H1 (cell line): ENCODE measurements around the gene ACOT7. TPM values are rescaled to one million over a fixed set of nuclear protein-coding genes. Genes with fewer than 3 reads are reported as not detected.

ENCODE experiments used
- CTCF ChIA-PET: fragments of 300-600 bp; sonication (Branson Sonifier 250); formaldehyde crosslinking; loops from one replicate; lab custom pipeline; 2021; ENCODE audit not compliant: partially characterized antibody; lab: Charles Lee
- POLR2A ChIA-PET: fragments of 300-600 bp; sonication (Branson Sonifier 250); formaldehyde crosslinking; loops from one replicate; lab custom pipeline; 2021; ENCODE audit warnings: inconsistent platforms; ENCODE audit not compliant: partially characterized antibody; lab: Charles Lee
- DNase-seq, 2 experiments: peaks; one replicate each; pipeline versions ENCODE4 v3.0.0 to v3.0.0-alpha.2; 2010 to 2022; ENCODE audit warnings: low spot score in 2 of 2, low read depth in 1 of 2, mixed read lengths in 1 of 2
- FAIRE-seq: peaks from 2 replicates; lab custom pipeline; 2011; peaks lifted over from hg19 to GRCh38; lab: Jason Lieb, UNC
- H2AFZ ChIP-seq: 2 replicates; pipeline ENCODE4 v1.8.1; 2012; ENCODE audit warnings: low read length, inconsistent platforms
- H2AK5ac ChIP-seq: 2 replicates; pipeline ENCODE4 v1.6.1; 2013; ENCODE audit warnings: low read depth, low read length
- H2BK120ac ChIP-seq: replicated peaks from 2 replicates; pipeline ENCODE3; 2013; ENCODE audit warnings: low read depth, low read length, inconsistent platforms
- H2BK12ac ChIP-seq: 2 replicates; pipeline ENCODE4 v1.6.1; 2013; ENCODE audit warnings: low read depth, low read length
- H2BK15ac ChIP-seq: 2 replicates; pipeline ENCODE4 v1.6.1; 2013; ENCODE audit warnings: low read length
- H2BK20ac ChIP-seq: 2 replicates; pipeline ENCODE4 v1.6.1; 2013; ENCODE audit warnings: low read length
- H2BK5ac ChIP-seq: 2 replicates; pipeline ENCODE4 v1.6.1; 2013; ENCODE audit warnings: low read depth, low read length
- H3K14ac ChIP-seq: 2 replicates; pipeline ENCODE4 v1.6.1; 2013; ENCODE audit warnings: inconsistent platforms; ENCODE audit not compliant: insufficient read length
- H3K18ac ChIP-seq: 2 replicates; pipeline ENCODE4 v1.6.1; 2013; ENCODE audit warnings: low read length; ENCODE audit errors: extremely low read depth
- H3K23ac ChIP-seq: 2 replicates; pipeline ENCODE4 v1.6.1; 2013; ENCODE audit warnings: inconsistent platforms; ENCODE audit not compliant: insufficient read length
- H3K23me2 ChIP-seq: 2 replicates; pipeline ENCODE4 v1.6.1; 2013; ENCODE audit warnings: low read depth, low read length
- H3K27ac ChIP-seq: 2 replicates; pipeline ENCODE4 v1.6.1; 2011; ENCODE audit warnings: low read depth, low read length, inconsistent platforms
- H3K27me3 ChIP-seq, 4 experiments: replicated peaks in 1 of 4; 1 replicate in 1 of 4; 2 replicates in 3 of 4; pipeline versions ENCODE4 v1.6.1 to v1.8.1; 2011 to 2013; ENCODE audit warnings: low read length in 3 of 4, mild to moderate bottlenecking in 3 of 4, inconsistent platforms in 2 of 4, mixed read lengths in 2 of 4, moderate library complexity in 1 of 4; ENCODE audit not compliant: control insufficient read depth in 3 of 4, insufficient read depth in 3 of 4; ENCODE audit errors: extremely low read depth in 1 of 4
- H3K36me3 ChIP-seq, 4 experiments: 2 replicates each; pipeline versions ENCODE4 v1.6.1 to v1.8.1; 2011 to 2013; ENCODE audit warnings: mild to moderate bottlenecking in 4 of 4, low read length in 3 of 4, moderate library complexity in 2 of 4, control low read depth in 1 of 4, inconsistent platforms in 1 of 4; ENCODE audit not compliant: insufficient read depth in 4 of 4, control insufficient read depth in 2 of 4
- H3K4ac ChIP-seq: replicated peaks from 2 replicates; pipeline ENCODE3; 2013; ENCODE audit warnings: low read length, low read depth, mixed read lengths, inconsistent platforms; ENCODE audit not compliant: insufficient read length
- H3K4me1 ChIP-seq, 4 experiments: replicated peaks in 1 of 4; 1 replicate in 1 of 4; 2 replicates in 3 of 4; pipeline versions ENCODE4 v1.6.1 to v1.8.1; 2011 to 2013; ENCODE audit warnings: low read length in 3 of 4, inconsistent platforms in 2 of 4, mixed read lengths in 1 of 4; ENCODE audit not compliant: insufficient read depth in 4 of 4, control insufficient read depth in 3 of 4
- H3K4me2 ChIP-seq, 2 experiments: 2 replicates each; pipeline versions ENCODE4 v1.6.1 to v1.8.1; 2011 to 2013; ENCODE audit warnings: low read depth in 2 of 2, low read length in 2 of 2, control low read depth in 1 of 2, inconsistent platforms in 1 of 2, mild to moderate bottlenecking in 1 of 2; ENCODE audit not compliant: insufficient read depth in 1 of 2
- H3K4me3 ChIP-seq, 4 experiments: fragments of 200-600, 300-600 bp in 1 of 4; sonication (generic), shearing (Covaris generic), sonication (Bioruptor Twin) in 1 of 4; 2 replicates each; pipeline versions ENCODE4 v1.5.1 to v1.8.1; 2011 to 2016; ENCODE audit warnings: low read length in 4 of 4, low read depth in 3 of 4, control low read depth in 2 of 4, inconsistent platforms in 2 of 4, mild to moderate bottlenecking in 2 of 4, mixed read lengths in 1 of 4, moderate library complexity in 1 of 4; ENCODE audit not compliant: insufficient read depth in 2 of 4; ENCODE audit errors: extremely low read depth in 1 of 4
- H3K56ac ChIP-seq: replicated peaks from 2 replicates; pipeline ENCODE3; 2013; ENCODE audit warnings: low read depth, mild to moderate bottlenecking, mixed read lengths, low read length, inconsistent platforms; ENCODE audit not compliant: insufficient read length
- H3K79me1 ChIP-seq: 2 replicates; pipeline ENCODE4 v1.6.1; 2013; ENCODE audit warnings: low read depth, low read length, control low read depth
- H3K79me2 ChIP-seq, 2 experiments: 2 replicates each; pipeline versions ENCODE4 v1.6.1 to v1.8.1; 2012 to 2013; ENCODE audit warnings: low read length in 2 of 2, mild to moderate bottlenecking in 2 of 2, inconsistent platforms in 1 of 2; ENCODE audit not compliant: insufficient read depth in 2 of 2, control insufficient read depth in 1 of 2
- H3K9ac ChIP-seq, 4 experiments: replicated peaks in 1 of 4; 1 replicate in 1 of 4; 2 replicates in 3 of 4; pipeline versions ENCODE4 v1.6.1 to v1.8.1; 2011 to 2013; ENCODE audit warnings: low read depth in 3 of 4, low read length in 3 of 4, control low read depth in 2 of 4, mild to moderate bottlenecking in 2 of 4, moderate library complexity in 2 of 4, inconsistent platforms in 1 of 4; ENCODE audit errors: extremely low read depth in 1 of 4
- H3K9me3 ChIP-seq, 2 experiments: 2 replicates each; pipeline versions ENCODE4 v1.6.1 to v1.8.1; 2012 to 2013; ENCODE audit warnings: mild to moderate bottlenecking in 2 of 2, moderate library complexity in 2 of 2, control low read depth in 1 of 2, inconsistent platforms in 1 of 2, low read depth in 1 of 2, low read length in 1 of 2, mixed read lengths in 1 of 2; ENCODE audit not compliant: insufficient read depth in 2 of 2
- H4K20me1 ChIP-seq, 2 experiments: replicated peaks in 1 of 2; 2 replicates each; pipeline versions ENCODE3 to v1.8.1; 2011 to 2013; ENCODE audit warnings: inconsistent platforms in 2 of 2, low read length in 2 of 2, mild to moderate bottlenecking in 1 of 2; ENCODE audit not compliant: insufficient read depth in 2 of 2, control insufficient read depth in 1 of 2
- H4K5ac ChIP-seq: 2 replicates; pipeline ENCODE4 v1.6.1; 2013; ENCODE audit warnings: low read length, low read depth, mixed read lengths, inconsistent platforms; ENCODE audit not compliant: insufficient read length
- H4K8ac ChIP-seq: 2 replicates; pipeline ENCODE4 v1.8.0; 2013; ENCODE audit warnings: mild to moderate bottlenecking, moderate library complexity, low read length, inconsistent platforms; ENCODE audit not compliant: insufficient read depth; ENCODE audit errors: extremely low read depth
- H4K91ac ChIP-seq: replicated peaks from 2 replicates; pipeline ENCODE3; 2013; ENCODE audit warnings: low read length, mixed read lengths, inconsistent platforms; ENCODE audit not compliant: insufficient read length
- CTCF ChIP-seq, 3 experiments: IDR thresholded peaks; 1 replicate in 2 of 3; 2 replicates in 1 of 3; pipeline versions ENCODE4 v1.5.1 to v1.6.1; 2011; ENCODE audit warnings: low read length in 3 of 3, mild to moderate bottlenecking in 3 of 3, inconsistent platforms in 2 of 3, low read depth in 1 of 3, moderate library complexity in 1 of 3; ENCODE audit not compliant: insufficient read depth in 1 of 3; ENCODE audit errors: control extremely low read depth in 1 of 3
- WGBS, 2 experiments: shearing (Covaris generic) in 1 of 2; methylation state at CpG; one replicate each; pipeline versions ENCODE4 v1.1.6 to v1.1.7; 2013 to 2015; ENCODE audit warnings: low lambda C conversion rate in 2 of 2, mixed read lengths in 2 of 2, inconsistent platforms in 1 of 2, low coverage in 1 of 2, missing lambda C conversion rate in 1 of 2; ENCODE audit not compliant: insufficient replicate concordance in 2 of 2, insufficient coverage in 1 of 2, insufficient read length in 1 of 2; ENCODE audit errors: extremely low coverage in 1 of 2, missing lambda C conversion rate in 1 of 2; 5-methylcytosine and 5-hydroxymethylcytosine counted together
- polyA plus RNA-seq, 7 experiments: library from polyadenylated mRNA; depleted of rRNA in 3 of 7; stranded (reverse) in 5 of 7; unstranded in 2 of 7; fragments of >200 nt in 5 of 7; fragments of 200-250 nt in 2 of 7; gene quantifications; 1 replicate in 5 of 7; 2 replicates in 1 of 7; 4 replicates in 1 of 7; pipeline versions ENCODE4 v1.2.1 to v1.2.3, GENCODE V29; 2011 to 2013; ENCODE audit warnings: missing spikeins in 2 of 7, mixed read lengths in 2 of 7
- total RNA-seq: library from RNA; stranded (reverse); fragmentation: NEBNext Ultra II Directional; extraction: Animal tissue kit (Norgen Biotek cat#: 25700); gene quantifications from 2 replicates; pipeline ENCODE4 v1.2.1, GENCODE V29; 2021

The ACOT7 gene
- total and polyA plus RNA-seq, 2 of the 8 experiments (the other 6 are each of a cell fraction or from before 2014, with no cell fraction given), result 151 to 214 TPM

- POLR2A ChIA-PET, result interaction anchor here (0.7 kb wide), 1 partner anchor 64 kb away, joined by 3 read pairs; no protein-coding TSS in a partner anchor
- H3K18ac ChIP-seq, result no peak overlapping the region
- no peak for TF ChIP-seq CTCF (IDR thresholded peaks at IDR 0.05; ENCODE audit: control extremely low read depth in 1 of 3, insufficient read depth in 1 of 3, low read depth in 1 of 3, low read length in 3 of 3)
Observed at GRCh38 chr1:6271554-6271953, 122.0 kb downstream of the ACOT7 start.

More at GRCh38 chr1:6271554-6271953, 122.0 kb downstream of the ACOT7 start:
- Histone ChIP-seq H3K9ac (no peak overlapping the region), H3K9me3 (no peaks in the 10 kb centered on the region), H4K20me1 (peaks cover 3 to 18% of the 10 kb centered on the region in 2 experiments), H2BK20ac (no peak overlapping the region), H4K91ac (no peak overlapping the region), H2AK5ac (no peak overlapping the region), H2BK12ac (no peak overlapping the region), H2BK120ac (no peak overlapping the region), H3K23ac (no peak overlapping the region), H3K23me2 (no peaks in the 10 kb centered on the region), H4K8ac (no peak overlapping the region), H2BK15ac (no peak overlapping the region), H3K4ac (no peak overlapping the region), H3K27me3 (no peaks in the 10 kb centered on the region), H2AFZ (no peak overlapping the region), H3K4me1 (peaks cover 0 to 24% (median 13%) of the 10 kb centered on the region in 4 experiments; a peak in 6 of 7 replicates), H3K4me3 (no peak overlapping the region), H3K79me2 (no peaks in the 10 kb centered on the region), H4K5ac (no peak overlapping the region), H3K14ac (no peak overlapping the region), H3K36me3 (no peaks in the 10 kb centered on the region; a peak in 2 of 8 replicates), H3K4me2 (no peak overlapping the region), H3K56ac (no peak overlapping the region), H2BK5ac (no peak overlapping the region), H3K79me1 (no peaks in the 10 kb centered on the region), H3K27ac (no peak overlapping the region)
- FAIRE-seq (no peak), DNase-seq (no peak)
- 94% methylated on average over 8 of the region's 12 CpGs; no CpG with 5 or more reads in 1 of the 2 experiments for WGBS, 2 experiments
- CTCF ChIA-PET, result interaction anchor here (0.8 to 5.9 kb wide), 13 partner anchors 8 to 142 kb away, joined by 3 to 28 read pairs (median 4); no protein-coding TSS in a partner anchor
